ENCODE data around the gene LEKR1.

LEKR1 gene

DNA sequence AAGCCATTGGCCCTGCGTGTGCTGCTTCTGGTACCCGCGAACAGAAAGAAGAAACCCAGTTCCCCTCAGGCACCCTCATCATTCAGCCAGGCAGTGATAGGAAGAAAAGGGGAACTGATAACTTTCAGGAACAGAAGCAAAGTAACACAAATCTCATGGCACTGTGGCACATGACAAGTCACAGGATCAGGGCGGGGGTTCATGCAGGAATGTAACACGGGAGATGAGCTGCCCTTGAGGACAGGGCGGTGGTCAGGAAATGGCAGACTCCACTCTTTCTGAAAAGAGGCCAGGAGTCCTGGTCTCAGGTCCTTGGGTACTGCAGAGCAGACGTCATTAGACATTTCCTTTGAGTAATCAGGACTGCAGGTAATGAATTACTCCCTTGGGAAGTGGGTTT lies 238.2 kb downstream of the LEKR1 start:
- DNase-seq = no peak

DNA sequence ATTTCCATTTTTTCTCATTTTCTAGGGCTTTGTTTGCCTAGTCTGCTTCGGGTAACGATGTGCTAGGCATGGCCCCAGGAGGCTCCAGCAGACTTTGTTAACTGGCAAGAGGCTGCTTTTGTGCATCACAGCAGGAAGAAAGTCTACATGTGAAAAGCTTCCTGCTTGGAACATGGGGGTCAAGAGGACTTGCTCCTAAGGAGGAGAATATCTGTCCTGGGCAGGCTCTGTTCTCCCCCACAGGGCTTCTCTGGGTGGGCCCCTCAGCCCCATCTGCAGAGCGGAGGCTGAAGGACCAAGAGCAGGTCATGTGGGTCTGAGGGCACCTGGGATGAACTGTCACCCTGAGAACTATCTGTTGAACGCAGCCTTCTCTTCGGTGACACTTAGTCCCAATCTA lies 239.0 kb downstream of the LEKR1 start:
- DNase-seq = no peak

DNA sequence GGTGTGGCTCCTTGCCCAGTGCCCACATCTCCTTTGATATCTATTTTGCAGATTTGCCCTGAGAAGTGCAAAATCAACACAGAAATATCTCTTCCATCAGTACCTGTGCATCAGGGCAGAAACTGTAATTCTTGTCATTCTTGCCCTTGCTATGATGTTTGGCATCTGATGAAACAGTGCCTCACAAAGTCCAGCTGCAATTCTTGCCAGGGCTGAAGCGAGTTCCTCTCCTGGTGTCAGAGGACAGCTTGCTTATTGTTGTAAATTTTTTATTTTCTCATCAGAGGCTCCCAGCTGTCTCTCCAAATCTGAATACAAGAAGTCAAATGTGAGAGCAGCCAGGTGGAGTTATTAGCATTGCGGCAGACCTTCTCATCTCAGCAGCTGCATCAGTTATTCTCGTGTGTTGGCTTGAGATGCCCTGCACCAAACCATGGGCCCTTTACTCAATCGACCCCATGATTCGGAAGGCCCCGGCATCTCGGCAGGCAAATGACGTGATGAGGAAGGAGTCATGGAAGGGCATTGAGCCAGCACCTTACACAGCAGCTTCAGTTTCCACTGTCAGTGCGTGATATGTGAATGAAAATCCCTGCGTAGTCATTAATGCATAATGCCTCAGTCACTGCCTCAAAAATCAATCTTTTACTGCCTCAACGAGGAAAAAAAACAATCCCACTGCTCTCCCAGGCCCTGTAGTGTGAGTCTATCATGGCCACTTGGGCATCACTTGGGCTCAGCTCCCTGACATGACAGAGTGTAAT lies 240.4 kb downstream of the LEKR1 start:
- no peak for DNase-seq

DNA sequence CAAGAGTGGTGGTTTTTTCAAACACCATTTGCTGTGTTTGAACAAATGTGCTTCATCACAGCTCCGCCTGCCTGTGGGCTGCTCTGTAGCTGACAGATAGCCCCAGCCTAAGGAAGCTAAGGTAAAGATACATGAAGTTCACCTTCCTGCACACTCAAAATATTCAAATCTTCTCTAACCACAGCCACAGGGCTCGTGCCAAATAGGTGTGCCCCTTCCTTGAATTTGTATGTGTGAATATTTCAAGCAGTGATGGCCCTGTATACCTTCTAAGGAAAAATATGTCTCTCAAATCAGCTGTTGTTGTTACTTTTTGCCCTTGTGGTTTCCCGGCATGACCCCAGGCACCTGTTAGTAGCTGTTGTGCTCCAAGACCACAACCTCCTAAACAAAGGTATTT lies 241.0 kb downstream of the LEKR1 start:
- DNase-seq = no peak

DNA sequence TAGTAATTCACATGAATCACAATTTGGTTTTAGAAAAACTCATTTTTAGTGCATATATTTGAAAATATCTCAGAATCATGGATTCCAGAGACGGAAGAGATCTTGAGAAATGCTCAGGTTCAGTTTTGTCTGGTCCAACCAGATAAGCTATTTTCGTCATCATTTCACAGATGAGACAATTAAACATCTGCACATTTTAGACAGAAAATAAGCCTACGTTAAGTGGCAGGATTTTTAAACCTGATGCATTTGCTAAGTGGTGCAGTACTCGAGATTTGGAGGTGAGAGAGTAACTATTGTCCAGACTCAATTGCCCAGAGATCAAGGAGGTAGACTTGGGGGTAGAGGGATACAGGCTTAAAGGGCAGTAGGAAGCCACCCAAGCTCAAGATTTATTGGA lies 243.3 kb downstream of the LEKR1 start:
- DNase-seq = no peak

DNA sequence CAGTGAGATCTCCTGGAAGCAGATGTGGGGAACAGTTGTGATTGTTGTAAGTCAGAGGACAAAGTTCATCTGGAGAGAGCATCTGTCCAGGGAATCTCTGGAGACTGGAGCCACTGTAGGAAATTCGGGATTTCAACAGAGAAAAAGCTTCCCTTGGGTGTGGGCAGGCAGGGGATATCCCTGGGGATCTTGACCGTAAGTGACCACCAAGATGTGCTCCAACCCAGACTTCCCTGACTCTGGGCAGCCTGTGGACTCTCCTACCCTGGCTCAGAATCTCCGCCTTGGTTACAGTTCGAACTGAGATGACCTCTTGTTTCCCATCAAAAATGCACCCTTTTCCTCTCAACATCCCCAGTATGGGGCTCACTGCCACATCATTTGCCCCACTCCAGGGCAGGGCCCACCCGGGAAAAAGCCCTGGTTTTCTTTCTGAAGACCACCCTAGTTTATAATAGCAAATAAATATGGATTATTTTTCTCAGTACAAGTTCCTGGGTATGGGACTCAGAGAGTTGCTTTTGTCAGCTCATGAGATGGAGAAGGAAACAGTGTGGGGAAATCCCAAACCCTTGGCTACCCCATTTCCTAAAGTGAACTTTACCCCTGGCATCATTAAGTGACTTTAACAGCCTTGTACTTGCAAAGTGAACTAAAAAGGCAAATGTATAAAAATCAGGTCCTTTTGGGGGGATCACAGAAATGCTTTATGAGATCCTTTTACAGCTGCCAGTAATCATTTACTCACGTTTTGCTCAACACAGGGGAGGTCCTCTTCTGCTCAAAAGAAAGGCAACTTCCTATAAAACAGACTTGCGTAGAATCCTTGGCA lies 243.9 kb downstream of the LEKR1 start:
- no peak for DNase-seq

DNA sequence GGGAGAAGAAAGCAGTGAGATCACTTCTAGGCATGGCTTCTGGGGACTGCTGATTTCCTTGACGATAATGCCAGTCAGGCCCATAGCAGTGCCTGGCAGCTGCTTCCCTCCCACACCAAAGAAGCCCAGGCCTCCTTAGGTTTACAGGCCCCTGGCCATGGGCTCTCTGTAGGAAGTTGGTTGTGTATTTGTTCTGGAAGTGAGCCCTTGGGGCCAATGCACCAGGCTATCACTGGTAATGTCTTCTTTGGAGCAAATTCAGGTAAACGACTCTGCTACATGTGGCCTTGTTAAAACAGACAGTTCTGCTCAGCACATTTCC lies 244.5 kb downstream of the LEKR1 start:
- no peak for DNase-seq

DNA sequence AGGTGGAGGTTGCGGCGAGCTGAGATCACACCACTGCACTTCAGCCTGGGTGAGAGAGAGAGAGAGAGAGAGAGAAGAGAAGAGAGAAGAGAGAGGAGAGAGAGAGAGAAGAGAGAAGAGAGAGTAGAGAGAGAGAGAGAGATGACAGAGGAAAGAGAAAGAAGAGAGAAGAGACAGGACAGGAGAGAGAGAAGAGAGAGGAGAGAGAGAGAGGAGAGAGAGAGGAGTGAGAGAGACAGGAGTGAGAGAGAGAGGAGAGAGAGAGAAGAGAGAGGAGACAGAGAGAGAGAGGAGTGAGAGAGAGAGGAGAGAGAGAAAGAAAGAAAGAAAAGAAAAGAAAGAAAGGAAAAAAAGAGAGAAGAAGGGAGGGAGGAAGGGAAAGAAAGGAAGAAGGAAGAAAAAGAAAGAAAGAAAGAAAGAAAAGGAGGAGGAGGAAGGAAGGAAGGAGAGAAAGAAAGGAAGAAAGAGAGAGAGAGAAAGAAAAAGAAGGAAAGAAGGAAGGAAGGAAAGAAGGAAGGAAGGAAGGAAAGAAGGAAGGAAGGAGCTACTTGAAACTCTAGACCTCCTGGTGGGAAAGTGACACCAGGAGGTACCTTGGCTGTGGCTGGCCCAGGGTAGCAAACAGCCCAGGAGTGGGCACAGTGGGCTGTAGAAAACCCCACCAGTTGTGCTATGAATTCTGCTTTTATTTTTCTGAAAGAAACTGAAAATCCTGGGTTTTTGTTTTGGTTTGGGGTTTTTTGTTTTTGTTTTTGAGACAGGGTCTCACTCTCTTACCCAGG lies 245.8 kb downstream of the LEKR1 start:
- DNase-seq = no peak

DNA sequence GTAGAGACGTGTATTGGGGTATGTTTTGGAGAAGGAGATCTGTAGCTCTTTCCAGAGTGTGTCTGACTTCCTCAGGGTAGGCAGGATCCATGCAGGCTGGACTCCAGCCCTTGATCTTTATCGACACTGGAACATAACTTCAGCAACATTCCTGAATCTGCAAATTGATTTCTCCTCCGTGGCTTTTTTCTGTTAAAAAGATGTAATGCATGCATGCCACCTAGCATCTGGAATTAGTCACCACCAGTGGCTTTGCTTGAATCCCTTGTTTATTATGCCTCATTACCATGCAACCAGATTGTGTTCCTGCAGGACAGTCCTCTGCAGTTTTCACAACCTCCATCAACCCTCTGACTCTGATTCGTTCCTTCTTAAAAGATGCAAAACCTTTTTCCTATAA lies 247.7 kb downstream of the LEKR1 start:
- DNase-seq = no peak

DNA sequence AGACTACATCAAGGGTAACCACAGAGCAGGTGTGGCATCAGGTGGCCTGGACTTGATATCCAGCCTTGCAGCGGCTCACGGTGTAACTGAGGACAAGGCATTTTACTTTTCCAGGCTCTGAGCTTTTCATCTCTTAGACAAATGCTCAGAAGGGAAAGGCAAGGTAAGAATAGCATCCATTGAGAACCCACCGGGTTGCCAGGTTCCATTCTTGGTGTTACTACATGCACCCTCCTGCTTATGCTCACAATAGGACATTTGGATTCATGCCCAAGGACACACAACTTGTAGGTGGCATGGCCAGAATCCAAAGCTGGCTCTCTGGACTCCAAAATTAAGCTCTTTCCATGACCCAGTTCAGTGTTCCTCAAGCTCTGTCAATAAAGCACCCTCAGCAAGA lies 248.3 kb downstream of the LEKR1 start:
- DNase-seq = no peak

DNA sequence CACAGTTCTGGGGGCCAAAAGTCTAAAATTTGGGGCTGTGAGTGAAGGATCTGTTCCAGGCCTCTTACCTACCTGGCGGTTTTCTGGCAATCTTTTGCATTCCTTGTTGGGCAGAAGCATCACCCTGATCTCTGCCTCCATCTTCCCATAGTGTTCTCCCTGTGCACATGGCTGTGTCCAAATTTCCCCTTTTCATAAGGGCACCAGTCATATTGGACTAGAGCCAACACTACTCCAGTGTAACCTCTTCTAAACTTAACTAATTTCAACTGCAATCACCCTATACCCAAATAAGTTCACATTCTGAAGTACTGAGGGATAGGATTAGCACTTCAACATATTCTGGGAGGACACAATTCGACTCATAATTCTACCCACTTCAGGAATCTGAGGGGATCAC lies 248.8 kb downstream of the LEKR1 start:
- no peak for DNase-seq

DNA sequence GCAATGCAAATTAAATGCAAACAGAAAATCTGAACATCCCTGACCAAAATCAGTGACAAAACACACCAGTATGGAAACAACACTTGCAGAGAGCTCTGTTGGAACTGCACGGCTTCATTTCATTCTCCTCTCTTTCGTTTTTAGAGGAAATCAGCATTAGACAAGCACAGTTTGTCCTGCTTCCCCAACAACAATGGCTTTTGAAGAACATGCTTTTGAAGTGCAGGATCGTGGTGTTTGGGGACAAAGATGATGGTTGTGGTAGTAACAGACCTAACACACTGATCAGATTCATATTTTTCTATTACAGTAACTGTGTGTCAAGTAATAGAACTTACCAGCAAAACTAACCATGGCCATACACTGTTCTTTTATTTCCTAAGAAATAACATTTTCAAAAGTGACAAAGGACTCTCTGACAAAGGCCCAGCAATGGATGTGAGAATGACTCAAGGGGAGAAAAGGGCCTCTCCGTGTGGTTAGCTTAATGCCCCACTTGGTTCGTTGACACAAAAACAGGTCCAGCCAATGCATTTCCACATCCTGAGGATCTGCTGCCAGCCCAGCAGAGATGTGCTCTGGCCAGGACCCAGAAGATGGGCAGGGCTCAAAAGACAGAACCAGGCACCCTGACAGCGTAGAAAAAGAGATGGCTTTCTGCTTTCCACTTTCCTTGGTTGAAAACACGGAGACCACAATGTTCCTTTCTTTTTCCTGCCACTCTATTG lies 249.7 kb downstream of the LEKR1 start:
- no peak for DNase-seq

DNA sequence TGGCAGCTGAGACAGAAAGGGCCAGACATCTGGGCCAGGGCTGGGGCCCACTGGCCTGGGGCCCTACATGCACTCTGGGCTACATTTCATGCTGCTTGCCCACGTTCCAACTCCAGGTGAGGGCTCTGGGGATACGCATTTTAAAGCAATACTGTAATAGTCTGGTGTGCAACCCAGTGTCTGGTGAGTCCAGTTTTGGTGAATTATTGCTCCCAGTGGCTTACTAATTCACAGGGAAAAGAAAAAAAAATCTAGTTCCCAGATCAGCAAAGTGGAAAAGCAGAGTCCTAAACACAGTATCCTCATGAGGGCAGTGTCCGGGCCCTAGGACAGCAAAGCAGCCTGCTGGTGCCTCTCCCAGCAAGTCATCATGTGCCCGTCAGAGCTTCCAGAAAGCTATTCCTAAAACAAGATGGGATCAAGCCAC lies 251.4 kb downstream of the LEKR1 start:
- DNase-seq = no peak

DNA sequence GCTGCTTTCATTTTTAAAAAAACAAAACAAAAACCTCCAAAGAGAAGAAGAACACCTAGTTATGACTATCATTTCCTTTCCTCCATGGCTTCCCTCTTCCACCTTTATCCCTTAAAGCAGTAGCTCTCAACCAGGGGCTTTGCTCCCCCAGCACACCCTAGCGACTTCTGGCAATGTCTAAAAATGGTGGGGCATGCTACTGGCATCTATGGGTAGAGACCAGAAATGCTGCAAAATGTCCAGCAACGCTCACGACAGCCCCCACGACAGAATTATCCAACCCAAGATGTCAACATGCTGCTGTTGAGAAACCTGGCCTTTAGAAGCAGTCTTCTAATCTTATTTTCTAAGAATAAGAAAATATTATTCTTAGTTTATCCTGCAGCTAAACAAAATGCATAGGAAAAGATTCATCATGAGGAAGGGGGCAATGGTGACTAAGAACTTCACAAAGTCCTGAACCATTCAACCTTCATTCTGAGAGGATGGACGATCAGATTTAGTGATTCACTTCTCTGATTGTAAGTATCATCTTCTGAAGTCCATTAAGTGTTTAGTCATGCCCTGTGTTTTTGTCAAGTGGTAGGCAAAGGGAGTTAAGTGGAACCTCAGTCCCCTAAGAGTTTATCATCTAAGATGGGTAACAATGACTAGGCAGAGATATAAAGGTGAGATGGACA lies 252.1 kb downstream of the LEKR1 start:
- no peak for DNase-seq

DNA sequence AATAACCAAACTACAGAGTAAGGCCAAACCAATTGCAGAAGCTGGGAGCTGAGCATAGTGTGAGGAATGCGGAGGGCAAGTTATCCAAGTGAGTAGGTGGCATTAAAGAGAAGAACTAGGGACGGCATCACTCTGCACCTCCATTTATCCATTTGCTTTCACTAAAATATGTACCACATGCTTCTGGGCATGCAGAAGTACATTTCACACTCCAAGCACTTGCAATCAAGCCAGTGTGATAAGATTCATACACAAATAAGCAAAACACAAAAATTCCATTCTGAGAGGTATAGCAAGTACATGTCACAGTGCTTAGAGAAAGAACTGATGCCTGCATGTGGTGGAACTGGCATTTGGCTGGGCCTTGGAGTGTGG lies 252.6 kb downstream of the LEKR1 start:
- DNase-seq = no peak

DNA sequence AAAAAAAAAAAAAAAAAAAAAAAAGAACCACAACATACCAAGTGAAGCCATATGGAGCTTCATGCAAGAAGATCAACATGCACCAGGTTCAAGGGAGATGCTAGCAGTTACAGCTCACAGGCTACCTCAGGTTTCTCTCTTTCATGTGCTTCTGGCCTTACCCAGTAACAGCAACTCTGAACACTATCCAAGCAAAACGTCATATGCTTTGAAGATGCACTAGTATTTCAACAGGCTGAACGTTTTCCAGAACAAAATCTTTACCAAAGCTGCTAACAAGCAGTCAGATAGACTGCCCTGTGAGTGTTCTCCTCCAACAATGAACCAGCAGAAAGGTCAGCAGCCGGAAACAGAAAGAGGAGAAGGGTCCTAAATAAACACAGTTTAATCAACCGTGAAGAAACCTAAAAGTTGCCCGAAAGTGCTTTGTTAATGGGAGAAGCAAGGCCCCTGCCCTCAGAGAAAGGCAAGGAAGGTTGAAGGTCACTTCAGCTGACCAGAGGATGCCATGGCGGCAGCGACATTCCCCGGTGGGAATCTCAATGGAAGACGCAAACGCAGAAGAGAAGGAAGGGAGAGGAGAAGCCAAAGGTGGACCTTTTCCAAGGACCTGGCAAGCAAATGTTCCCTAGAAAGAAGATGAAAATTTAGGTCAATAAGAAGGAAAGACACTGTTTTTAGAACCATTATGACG lies 253.7 kb downstream of the LEKR1 start:
- no peak for DNase-seq

DNA sequence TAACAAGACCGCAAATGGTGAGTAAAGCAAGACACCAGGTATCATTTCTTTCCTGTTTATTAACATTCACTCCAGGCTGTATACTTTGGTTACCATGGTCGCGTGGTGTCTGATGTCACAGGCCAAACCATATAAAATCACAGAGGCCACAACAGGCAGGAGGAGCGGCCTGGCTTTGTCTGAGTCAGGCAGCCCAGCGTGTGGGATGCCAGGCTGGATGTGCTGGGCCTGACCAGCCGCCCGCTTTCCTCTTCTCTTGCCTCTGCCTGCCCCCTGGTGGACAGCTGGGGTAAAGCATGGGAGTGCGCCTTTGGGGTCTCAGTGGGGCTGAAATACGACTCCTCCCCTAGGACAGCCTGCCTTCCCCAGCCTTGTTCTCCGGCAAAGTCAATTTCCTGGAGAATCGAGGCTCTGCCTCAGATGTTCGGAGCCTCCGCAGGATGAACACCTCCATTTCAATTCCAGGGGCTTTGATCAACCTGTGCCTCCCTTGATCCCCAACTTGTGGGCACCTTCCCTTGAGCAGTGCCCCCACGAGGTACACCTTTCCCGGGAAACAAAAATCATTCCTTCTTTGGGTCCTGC lies 255.6 kb downstream of the LEKR1 start:
- no peak for DNase-seq

DNA sequence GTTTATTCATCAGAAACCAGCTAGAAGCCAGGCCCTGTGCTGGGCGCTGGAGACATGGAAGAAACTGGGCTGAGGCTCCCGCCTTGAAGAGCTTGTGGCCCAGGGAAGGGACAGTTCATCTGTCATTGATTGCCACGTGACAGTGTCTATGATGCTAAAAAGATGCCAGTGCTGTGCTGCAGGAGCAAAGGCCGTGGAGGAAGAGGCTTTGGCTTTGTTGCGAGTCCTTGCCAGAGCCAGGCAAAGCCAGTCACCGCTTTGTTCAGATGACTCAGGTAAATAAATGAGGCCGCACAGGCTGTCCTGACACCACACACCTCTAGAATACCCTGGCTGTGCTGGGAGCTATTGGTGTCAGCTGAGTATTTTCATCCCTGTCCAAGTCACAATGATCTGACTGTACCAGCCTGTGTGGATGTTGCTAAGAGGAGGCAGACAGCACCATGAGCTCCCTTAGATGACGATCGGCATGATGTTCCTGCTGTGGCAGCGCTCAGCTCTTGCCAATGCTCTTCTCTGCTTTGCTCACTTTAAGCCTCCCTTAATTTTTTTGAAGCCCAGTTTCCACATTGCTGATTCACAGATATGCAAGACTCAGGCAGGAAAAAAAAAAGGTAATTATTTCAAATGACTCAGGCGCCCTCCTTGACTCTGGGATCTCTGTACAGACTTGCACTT lies 256.3 kb downstream of the LEKR1 start:
- DNase-seq = no peak

DNA sequence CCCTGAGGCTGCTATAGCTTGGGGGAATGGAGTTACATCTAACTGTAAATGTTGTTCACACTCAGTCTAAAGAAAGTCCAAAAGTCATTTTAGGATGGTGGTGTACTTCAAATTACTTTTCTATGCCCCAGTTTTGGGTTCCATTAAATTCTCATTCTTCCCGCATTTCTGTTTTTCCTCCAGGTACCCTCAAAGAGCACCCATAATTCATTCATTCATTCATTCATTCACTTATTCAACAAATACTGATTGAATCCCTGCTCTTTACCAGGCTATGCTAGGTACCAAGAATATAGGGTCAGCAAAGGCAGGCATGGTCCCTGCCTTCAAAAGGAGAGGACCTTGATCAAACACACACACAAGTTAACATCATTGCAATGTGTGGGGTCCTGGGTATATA lies 257.7 kb downstream of the LEKR1 start:
- no peak for DNase-seq

DNA sequence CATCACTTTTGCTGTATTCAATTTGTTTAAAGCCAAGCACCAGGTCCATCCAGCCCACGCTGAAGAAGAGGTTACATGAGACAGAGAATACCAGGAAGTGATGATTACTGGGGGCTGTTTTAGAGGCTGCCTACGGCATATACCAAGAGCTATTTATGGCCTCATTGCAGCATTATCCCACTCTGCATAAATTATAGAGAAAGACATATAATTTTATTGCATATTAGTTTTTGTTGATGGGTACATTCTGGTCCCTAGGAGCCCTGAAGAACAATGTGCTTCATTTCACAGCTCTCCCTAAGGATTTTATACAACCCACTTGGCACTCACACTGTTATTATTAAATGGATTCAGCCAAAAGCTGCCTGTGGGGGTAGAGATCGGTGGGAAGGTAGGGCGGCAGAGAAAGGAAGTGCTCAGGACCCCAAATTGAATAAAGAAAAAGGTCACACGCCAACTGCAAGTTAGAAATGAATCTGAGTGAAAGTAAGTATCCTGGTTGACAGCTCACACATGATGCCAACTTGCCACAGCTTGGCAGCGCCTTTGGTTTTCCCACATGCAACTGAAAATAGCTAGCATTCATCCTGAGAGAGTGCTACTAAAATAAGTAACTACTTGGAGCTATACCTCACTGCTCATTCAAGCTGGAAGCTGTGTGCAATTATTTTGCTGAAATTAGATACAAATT lies 260.1 kb downstream of the LEKR1 start:
- DNase-seq = no peak

All from NCI-H748 treated with DMSO at 0.1 percent for 48 hours (cell line).